ENCODE results near the gene CDK14.

The CDK14 gene

GRCh38 chr7:90843472-90843871 lies 247.4 kb downstream of the CDK14 start:
- Histone ChIP-seq H3K36me3 (ENCODE audit: control insufficient read depth, insufficient read depth, low read length) (no peaks in the 10 kb centered on the region), H3K27me3 (replicated peaks; ENCODE audit: control insufficient read depth, insufficient read depth, low read length) (no peaks in the 10 kb centered on the region), H3K4me3 (replicated peaks; ENCODE audit: low read depth, low read length) (no peak overlapping the region)
- no peak for TF ChIP-seq CTCF (IDR thresholded peaks at IDR 0.05; ENCODE audit: insufficient read depth, low read length, poor library complexity, severe bottlenecking)
- no peak for DNase-seq (ENCODE audit: extremely low read depth, insufficient read length)

- no peak for TF ChIP-seq CTCF (IDR thresholded peaks at IDR 0.05; ENCODE audit: insufficient read depth, low read length, poor library complexity, severe bottlenecking)
- no peaks in the 10 kb centered on the region for H3K36me3 ChIP-seq (ENCODE audit: control insufficient read depth, insufficient read depth, low read length)
- DNase-seq (ENCODE audit: extremely low read depth, insufficient read length), result no peak
- H3K27me3 ChIP-seq (replicated peaks; ENCODE audit: control insufficient read depth, insufficient read depth, low read length), result no peaks in the 10 kb centered on the region
- H3K4me3 ChIP-seq (replicated peaks; ENCODE audit: low read depth, low read length), result no peak overlapping the region
Observed at GRCh38 chr7:90844421-90844820, 248.3 kb downstream of the CDK14 start.

- no peak for TF ChIP-seq CTCF (IDR thresholded peaks at IDR 0.05; ENCODE audit: insufficient read depth, low read length, poor library complexity, severe bottlenecking)
- H3K36me3 ChIP-seq (ENCODE audit: control insufficient read depth, insufficient read depth, low read length), result no peaks in the 10 kb centered on the region
- DNase-seq (ENCODE audit: extremely low read depth, insufficient read length), result no peak
- no peaks in the 10 kb centered on the region for H3K27me3 ChIP-seq (replicated peaks; ENCODE audit: control insufficient read depth, insufficient read depth, low read length)
- no peak overlapping the region for H3K4me3 ChIP-seq (replicated peaks; ENCODE audit: low read depth, low read length)
Observed at GRCh38 chr7:90846192-90846591, 250.1 kb downstream of the CDK14 start.

GRCh38 chr7:90850066-90850465 lies 253.9 kb downstream of the CDK14 start:
- DNase-seq (ENCODE audit: extremely low read depth, insufficient read length), result no peak
- Histone ChIP-seq H3K27me3 (replicated peaks; ENCODE audit: control insufficient read depth, insufficient read depth, low read length) (no peaks in the 10 kb centered on the region), H3K4me3 (replicated peaks; ENCODE audit: low read depth, low read length) (no peak overlapping the region), H3K36me3 (ENCODE audit: control insufficient read depth, insufficient read depth, low read length) (no peaks in the 10 kb centered on the region)
- no peak for TF ChIP-seq CTCF (IDR thresholded peaks at IDR 0.05; ENCODE audit: insufficient read depth, low read length, poor library complexity, severe bottlenecking)

- DNase-seq (ENCODE audit: extremely low read depth, insufficient read length), result no peak
- Histone ChIP-seq H3K27me3 (replicated peaks; ENCODE audit: control insufficient read depth, insufficient read depth, low read length) (no peaks in the 10 kb centered on the region), H3K4me3 (replicated peaks; ENCODE audit: low read depth, low read length) (no peak overlapping the region), H3K36me3 (ENCODE audit: control insufficient read depth, insufficient read depth, low read length) (no peaks in the 10 kb centered on the region)
- no peak for TF ChIP-seq CTCF (IDR thresholded peaks at IDR 0.05; ENCODE audit: insufficient read depth, low read length, poor library complexity, severe bottlenecking)
Observed at GRCh38 chr7:90850471-90850870, 254.3 kb downstream of the CDK14 start.

GRCh38 chr7:90853205-90853604 lies 257.1 kb downstream of the CDK14 start:
- DNase-seq (ENCODE audit: extremely low read depth, insufficient read length), result no peak
- Histone ChIP-seq H3K4me3 (replicated peaks; ENCODE audit: low read depth, low read length) (no peak overlapping the region), H3K27me3 (replicated peaks; ENCODE audit: control insufficient read depth, insufficient read depth, low read length) (no peaks in the 10 kb centered on the region), H3K36me3 (ENCODE audit: control insufficient read depth, insufficient read depth, low read length) (no peaks in the 10 kb centered on the region)
- TF ChIP-seq CTCF (IDR thresholded peaks at IDR 0.05; ENCODE audit: insufficient read depth, low read length, poor library complexity, severe bottlenecking), result no peak
